GM19467 (cell line): ENCODE results near the gene ACTG1.

Experiments
- ATAC-seq: cut with Tn5 transposase; IDR thresholded peaks from one replicate; pipeline ENCODE4 v1.9.1; 2021; ENCODE audit warnings: mild to moderate bottlenecking, moderate library complexity; ENCODE audit not compliant: unreplicated experiment

ACTG1 gene

GRCh38 chr17:81468111-81468769, 44.4 kb downstream of the ACTG1 start:
- ATAC-seq = no peak

- no peak for ATAC-seq
Observed at GRCh38 chr17:81466564-81467472, 45.8 kb downstream of the ACTG1 start.

GRCh38 chr17:81465910-81466309, 46.7 kb downstream of the ACTG1 start:
- no peak for ATAC-seq

GRCh38 chr17:81464586-81464985, 48.0 kb downstream of the ACTG1 start:
- ATAC-seq = no peak

- ATAC-seq = no peak
Observed at GRCh38 chr17:81463506-81463905, 49.1 kb downstream of the ACTG1 start.

GRCh38 chr17:81462506-81463125, 50.0 kb downstream of the ACTG1 start:
- no peak for ATAC-seq

GRCh38 chr17:81461607-81462500, 50.7 kb downstream of the ACTG1 start:
- ATAC-seq = no peak

GRCh38 chr17:81460856-81461460, 51.6 kb downstream of the ACTG1 start:
- no peak for ATAC-seq
